GM18868 (cell line): ENCODE results near the gene LSM4.
"Not testable (repeated sequence)": the region's sequence is repeated elsewhere in the genome, so short reads cannot be mapped to it uniquely, and the experiment has no call there.

Experiments
- ATAC-seq: cut with Tn5 transposase; IDR thresholded peaks from one replicate; pipeline ENCODE4 v1.9.1; 2021; ENCODE audit warnings: mild to moderate bottlenecking, moderate library complexity; ENCODE audit not compliant: unreplicated experiment

Gene LSM4

DNA sequence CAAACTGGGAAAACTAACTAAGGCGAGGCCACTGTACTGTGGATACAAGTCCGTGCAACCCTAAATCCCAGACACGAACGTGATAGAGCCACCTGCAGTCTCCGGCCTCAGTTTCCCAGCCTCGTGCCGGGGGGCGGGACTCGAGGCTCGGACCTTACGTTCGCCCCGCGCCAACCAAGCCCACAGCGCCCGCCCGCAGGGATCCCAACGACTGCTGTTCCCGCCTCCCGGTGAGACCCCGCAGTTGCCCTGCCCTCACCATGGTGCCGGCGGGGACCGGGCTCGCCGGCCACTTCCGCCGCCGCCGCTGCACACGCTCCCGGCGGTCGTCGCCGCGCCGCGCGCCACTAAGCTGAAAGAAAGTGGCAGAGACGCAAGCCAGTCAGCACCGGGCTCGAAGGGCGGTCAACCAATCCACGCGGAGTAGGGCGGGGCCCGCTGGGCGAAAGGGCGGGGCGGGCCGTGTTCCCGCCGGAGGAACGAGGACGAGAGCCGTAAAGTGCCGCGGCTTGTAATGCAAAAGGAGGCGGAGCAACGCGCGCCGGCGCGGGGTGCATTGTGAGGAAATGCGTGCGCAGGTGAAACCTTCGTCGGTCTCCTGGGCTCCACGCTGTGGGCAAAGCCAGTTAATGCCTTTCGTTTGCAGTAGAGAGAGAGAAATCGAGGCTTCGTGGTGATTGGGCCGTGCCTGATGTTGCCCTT lies at the start of gene LSM4:
Gene LSM4 (minus strand): TSS at position 318 of the 702 bp plus-strand sequence. CDS start 56 bp downstream, at position 262.
- peak; percentile 91 for ATAC-seq

DNA sequence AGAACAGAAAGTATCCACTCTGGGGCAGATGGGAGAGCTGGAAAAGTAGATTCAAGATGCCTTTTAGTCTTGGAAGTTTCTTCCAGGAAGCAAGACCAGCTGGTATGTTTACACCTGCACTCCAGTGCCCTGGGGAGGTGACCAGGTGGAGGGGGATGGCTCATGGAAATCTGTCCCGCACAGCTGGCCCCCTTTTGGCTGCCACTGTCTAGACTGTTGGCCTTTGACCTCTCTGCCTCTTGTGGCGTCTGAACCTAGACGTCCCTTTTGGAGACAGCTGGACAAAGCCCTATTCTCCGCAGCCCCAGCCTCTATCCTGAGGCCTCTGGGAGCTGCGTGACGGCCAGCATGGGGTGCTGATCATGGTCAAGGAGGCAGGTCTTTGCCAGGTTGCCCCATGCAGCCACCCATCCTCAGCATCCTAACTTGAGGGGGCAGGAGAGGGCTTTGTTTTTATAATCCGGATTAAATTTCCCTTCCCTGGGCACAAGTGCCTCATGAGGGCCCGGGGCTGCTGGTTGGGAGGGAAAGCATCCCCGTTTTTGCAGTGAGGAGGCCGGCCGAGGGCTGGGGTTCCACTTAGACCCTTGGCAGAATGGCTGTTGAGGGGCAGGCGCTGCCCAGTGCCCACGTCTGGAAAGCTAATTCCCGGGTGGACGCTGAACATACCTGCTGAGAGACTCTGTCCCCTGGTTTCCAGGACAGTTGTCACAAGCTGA lies 45.8 kb upstream of the LSM4 start:
- no peak for ATAC-seq

DNA sequence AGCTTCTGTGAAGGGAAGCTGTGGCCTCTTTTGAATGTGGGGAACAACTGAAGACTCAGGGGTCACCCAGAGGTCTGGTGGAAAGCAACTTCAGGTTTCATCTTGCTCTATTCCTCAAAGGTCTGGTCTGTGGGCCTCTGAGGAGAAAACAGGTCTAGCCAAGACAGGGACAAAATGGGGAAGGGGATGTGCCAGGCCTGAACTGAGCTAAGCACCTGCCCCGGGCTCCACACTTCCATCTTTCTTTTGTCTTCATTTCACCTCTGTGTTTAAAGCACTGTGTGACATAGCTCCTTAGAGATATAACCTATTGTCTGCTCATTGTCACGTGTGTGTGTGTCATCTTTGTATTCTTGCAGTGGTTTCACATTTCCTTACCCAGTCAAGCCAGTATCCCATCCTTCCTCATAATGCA lies 43.2 kb upstream of the LSM4 start:
- ATAC-seq, result no peak

DNA sequence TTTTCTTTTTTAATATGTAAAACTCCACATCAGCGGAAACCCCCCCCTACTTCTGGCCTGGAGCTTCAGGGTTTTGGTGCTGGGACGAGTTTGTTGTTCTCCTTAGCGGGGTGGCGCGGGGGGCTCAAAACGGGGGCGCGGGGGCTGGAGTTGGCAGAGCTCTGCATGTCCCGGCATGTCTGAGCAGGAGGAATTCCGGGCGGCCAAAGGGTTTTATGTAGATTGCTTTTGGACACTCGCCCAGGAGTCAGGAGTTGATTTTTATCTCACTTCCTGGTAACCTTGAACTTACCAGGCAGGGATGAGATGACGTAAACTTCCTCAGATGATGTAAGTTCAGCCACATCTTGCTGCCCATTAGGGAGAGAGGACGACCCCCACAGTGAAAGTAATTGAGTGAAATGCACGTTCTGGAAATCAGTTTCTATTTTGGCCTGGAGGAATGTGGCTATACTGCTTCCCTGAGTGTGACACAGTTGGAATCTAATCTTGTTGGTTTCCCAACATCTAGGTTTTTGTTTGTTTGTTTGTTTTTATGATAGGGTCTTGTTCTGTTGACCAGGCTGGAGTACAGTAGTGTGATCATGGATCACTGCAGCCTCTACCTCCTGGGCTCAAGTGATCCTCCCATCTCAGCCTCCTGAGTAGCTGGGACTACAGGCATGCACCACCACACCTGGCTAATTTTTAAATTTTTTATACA lies 42.1 kb upstream of the LSM4 start:
- no peak for ATAC-seq

DNA sequence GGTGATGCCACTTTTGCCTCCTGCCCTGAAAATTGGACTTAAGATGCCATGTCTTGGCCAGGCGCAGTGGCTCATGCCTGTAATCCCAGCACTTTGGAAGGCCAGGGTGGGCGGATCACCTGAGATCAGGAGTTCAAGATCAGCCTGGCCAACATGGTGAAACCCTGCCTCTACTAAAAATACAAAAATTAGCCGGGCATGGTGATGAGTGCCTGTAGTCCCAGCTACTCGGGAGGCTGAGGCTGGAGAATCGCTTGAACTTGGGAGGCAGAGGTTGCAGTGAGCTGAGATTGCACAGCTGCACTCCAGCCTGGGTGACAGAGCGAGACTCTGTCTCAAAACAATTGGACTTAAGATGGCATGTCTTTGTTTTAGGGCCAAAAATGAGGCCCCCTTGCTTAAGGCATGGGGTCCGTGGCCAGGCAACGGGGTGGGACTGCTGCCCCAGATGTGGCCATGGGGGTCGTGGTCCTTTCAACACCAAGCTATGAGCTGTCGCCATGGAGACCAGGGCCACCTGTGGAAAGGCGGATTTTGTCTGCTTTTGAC lies 41.5 kb upstream of the LSM4 start:
- not testable (repeated sequence) for ATAC-seq

DNA sequence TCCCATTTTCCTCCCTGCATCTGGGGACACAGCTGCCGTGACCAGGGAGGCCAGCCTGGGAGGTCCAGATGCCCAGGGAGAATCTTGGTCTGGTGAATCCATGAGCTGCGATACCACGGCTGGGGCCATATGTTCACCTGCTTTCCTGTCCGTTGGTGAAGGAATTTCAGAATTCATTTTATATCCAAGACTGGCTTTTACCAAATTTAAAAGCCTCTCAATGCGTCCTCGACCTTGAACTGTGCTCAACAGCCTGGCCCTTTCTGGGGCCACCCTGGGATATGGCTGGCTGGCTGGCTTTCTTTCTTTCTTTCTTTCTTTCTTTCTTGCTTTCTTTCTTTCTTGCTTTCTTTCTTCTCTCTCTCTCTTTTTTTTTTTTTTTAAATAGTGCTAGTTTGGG lies 40.9 kb upstream of the LSM4 start:
- no peak for ATAC-seq

DNA sequence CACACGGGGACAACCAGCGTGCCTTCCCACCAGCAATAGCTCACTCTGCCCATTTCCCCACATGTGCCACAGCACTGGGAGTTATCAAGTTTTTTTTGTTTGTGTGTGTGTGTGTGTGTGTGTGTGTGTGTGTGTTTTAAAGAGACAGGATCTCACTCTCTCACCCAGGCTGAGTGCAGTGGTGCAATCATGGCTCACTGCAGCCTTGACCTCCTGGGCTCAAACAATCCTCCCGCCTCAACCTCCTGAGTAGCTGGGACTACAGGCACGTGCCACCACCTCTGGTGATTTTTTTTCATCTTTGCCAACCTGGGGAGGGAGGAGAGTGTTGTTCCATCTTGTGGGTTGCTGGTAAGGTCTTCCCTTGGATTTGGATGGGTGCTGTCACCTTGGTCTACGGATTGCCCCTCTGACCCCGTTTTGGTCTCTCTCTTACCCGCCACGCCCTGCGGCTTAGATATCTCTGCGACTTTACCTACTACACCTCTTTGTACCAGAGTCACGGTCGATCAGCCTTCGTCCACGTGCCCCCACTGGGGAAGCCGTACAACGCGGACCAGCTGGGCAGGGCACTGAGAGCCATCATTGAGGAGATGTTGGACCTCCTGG lies 40.2 kb upstream of the LSM4 start:
- ATAC-seq, result no peak

DNA sequence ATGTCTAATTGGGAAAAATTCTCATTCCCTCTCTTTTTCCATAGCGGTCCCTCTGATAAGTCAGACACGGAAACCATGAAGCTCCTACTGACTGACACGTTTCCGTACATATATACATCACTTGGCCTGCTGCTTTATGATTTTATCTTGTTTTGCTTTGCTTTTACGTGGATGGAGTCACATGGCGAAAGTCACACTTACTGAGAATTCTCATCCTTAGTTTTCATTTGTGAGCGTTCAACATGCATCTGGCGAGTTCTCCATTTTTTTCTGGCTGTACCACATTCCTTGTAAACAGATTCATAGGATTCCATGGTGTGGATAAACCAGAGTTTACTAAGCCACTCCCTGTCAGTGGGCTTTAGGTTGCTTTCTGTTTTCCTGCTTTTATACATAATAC lies 38.8 kb upstream of the LSM4 start:
- ATAC-seq, result no peak

DNA sequence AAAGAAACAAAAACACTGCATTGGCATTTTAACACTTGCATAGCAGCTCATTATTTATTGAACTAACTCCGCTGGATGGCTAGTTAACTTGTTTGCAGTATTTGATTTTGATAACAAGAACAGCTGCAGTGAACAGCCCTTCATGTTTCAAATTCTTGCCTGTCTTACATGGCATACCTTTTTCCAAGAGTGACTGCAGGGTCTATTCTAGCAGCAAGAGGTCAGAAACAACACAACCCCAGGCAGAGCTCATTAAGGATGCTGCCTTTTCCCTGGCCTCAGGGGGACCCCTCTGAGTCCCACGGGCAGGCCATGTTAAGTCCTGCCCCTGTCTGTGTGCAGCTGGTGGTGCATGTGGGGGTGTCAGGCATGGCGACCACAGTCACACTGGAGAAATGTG lies 34.2 kb upstream of the LSM4 start:
- no peak for ATAC-seq

DNA sequence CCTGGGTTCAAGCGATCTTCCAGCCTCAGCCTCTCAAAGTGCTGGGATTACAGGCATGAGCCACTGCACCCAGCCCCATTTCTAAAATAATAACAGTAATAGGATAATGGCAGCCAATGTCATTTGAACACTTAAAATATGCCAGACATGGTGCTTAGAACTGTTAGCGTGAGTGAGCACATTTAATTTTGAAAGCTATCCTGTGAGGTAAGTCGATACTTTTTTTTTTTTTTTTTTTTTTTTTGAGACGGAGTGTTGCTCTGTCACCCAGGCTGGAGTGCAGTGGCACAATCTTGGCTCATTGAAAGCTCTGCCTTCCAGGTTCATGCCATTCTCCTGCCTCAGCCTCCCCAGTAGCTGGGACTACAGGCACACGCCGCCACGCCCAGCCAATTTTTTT lies 31.9 kb upstream of the LSM4 start:
- ATAC-seq, result not testable (repeated sequence)

DNA sequence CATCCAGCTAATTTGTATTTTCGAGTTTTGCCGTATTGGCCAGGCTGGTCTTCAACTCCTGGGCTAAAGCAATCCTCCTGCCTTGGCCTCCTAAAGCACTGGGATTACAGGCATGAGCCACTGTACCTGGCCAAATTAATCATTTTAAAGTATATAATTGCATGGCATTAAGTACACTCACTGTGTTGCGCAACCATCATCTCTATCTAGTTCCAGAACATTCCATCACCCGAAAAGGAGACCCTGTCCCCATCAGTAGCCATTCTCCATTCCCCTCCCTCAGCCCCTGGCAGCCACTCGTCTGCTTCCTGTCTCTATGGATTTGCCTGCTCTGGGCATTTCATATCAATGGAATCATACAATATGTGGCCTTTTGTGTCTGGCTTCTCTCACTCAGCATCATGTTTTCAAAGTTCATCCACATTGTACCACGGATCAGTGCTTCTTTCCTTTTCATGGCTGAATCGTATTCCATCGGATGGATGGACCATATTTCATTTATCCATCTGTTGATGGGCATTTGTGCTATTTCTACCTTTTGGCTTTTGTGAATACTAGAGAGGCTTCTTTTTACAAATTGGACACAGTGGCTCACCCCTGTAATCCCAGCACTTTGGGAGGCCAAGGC lies 30.6 kb upstream of the LSM4 start:
- no peak for ATAC-seq

DNA sequence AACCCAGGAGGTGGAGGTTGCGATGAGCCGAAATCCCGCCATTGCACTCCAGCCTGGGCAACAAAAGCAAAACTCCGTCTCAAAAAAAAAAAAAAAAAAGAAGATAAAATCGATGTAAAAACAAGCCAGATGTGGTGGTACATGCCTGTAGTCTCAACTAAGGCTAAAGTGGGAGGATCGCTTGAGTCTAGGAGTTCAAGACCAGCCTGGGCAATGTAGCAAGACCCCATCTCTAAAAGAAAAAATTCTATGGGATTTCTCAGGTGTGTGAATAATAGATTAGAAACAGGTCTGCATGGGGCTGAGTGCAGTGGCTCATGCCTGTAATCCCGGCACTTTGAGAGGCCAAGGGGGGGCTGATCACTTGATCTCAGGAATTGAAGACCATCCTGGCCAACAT lies 28.7 kb upstream of the LSM4 start:
- ATAC-seq, result no peak

DNA sequence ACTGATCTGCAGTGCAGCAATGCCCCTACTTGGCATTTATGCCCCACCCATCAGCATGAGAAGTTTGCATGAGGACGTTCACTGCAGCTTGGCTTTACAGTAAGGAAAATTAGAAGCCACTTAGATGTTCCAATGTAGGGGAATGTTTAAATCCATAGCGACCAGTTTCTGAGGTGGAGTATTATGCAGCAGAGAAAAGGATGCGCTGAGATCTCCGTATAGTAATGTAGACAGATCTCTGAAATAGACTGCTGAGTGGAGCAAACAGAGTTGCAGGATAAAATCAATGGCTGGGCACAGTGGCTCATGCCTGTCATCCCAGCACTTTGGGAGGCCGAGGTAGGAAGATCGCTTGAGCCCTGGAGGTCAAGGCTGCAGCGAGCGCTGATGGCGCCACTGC lies 27.6 kb upstream of the LSM4 start:
- ATAC-seq, result no peak

DNA sequence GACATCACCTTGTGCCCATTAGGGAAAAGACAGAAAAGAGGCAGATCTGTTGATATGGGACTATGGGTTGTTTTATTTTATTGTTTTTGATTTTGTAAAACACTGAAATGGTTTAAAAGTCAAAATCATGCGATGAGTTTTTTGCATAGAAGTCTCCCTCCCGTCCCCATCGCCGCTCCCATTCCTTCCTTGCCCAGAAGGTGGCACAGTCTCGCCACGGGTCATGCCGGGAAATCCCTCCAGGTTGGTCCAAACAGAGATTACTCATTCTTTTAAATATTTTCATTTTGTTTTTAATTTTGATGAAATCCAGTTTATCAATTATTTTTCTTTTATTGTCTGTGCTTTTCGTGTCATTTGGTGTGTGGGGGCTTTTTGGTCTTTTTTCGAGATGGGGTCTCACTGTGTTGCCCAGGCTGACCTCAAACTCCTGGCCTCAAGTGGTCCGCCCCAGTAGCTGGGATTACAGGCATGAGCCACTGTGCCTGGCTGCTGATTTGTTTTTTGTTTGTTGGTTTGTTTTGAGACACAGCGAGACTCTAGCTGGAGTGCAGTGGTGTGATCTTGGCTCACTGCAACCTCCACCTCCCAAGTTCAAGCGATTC lies 26.8 kb upstream of the LSM4 start:
- no peak for ATAC-seq

DNA sequence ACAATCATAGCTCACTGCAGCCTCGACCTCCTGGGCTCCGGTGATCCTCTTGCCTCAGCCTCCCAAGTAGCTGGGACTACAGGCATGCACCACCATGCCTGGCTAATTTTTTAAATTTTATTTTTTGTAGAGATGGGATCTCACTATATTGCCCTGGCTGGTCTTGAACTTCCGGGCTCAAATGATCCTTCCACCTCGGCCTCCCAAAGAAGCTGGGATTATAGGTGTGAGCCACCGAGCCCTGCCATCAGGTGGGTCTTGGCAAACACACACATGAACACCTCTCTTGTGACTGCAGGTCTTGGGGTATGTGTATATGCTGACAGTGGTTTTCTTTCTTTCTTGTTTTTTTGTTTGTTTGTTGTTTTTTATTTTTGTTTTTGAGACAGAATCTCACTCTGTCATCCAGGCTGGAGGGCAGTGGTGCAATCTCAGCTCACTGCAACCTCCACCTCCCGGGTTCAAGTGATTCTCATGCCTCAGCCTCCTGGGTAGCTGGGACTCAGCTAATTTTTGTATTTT lies 26.0 kb upstream of the LSM4 start:
- ATAC-seq, result not testable (repeated sequence)

DNA sequence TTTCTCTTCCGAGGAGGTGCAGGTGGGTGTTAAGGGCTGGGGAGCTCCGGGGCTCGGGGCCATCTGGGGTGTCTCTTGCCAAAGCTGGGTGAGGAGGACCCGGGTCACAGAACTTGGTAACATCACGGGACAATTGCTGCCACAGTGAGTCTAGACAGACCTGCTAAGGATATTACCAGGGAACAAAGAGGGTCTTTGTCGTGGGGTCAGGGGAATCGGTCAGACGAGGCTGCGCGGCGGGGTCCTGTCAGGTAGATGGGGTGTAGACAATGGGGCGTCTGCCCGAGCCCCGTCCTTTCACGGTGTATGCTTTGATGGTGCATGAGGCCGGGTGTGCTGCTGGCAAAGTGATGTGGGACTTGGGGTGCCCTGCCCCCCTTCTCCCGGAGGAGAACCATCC lies 25.3 kb upstream of the LSM4 start:
- no peak for ATAC-seq

DNA sequence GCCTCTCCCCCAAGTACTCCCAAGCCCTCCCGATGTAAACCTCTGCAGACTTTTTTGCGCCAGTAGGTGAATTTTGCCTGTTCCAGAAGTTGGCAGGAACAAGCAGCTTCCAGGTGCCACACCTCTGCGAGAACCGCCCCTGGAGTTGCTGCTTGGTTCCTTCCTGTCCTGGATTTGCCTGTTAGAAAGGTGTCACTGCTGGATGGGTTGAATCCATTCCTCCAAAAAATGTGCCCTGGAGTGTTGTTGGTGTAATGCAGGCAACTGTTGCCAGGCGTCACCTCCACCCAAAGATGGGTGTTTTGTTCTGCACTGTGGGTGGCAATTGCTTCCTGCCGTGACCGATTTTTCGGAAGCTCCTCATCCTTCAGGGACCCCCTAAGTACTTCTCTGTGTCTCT lies 23.2 kb upstream of the LSM4 start:
- ATAC-seq, result no peak

DNA sequence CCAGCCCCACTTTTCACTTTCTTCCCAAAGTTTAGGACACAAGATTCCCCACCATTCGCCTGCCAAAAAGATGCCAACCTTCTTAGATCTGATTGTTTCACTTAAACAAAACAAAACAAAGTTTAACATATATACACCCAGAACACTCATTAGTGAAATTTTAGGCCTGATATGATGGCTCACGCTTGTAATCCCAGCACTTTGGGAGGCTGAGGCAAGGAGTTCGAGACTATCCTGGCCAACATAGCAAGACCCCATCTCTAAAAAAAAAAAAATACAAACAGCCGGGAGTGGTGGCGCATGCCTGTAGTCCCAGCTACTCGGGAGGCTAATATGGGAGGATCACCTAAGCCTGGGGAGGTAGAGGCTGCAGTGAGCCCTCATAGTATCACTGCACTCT lies 22.4 kb upstream of the LSM4 start:
- no peak for ATAC-seq

DNA sequence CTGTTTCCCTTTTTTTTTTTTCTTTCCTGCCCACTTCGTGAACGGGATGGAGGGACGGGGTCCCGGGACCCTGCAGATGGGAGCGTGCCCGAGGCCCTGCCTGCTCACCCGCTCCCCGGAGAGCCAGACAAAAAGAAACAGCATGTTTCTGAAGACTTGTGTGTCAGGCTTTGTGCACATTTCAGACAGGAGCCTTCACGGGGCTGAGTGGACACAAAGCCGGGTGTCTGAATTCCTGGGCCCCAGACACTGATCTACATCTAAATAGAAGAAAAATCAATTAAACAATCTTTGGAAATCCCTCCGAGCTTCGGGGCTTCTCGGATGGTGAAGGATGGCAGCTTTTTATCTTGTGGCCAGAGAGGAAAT lies 21.7 kb upstream of the LSM4 start:
- ATAC-seq, result no peak

DNA sequence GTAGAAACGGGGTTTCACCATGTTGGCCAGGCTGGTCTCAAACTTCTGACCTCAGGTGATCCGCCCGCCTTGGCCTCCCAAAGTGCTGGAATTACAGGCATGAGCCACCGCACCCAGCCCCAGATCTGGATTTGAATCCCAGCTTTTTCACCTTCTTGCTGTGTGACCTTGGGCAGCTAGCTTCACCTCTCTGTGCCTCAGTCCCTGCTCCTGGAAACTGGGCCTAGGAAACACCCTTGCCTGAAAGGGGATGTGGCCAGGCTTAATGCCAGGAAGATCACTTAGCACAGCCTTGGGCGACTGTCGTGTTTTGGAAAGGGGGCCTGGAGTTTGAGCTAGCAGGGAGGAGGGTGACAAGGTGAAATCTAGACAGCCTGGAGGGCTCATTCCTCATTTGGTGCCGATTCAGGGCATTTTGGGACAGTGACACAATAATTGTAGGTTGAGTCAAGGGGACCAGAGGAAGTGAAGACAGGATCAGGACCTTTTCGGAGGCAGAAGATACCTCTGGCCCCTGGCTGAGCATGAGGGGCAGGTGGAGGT lies 19.3 kb upstream of the LSM4 start:
- no peak for ATAC-seq
